Common myeloid progenitor, CD34-positive (primary cell): ENCODE data around the gene ZNF778.

Experiments
- CTCF ChIA-PET: fragments of 350-600 bp; sonication (Branson Sonifier 250); formaldehyde crosslinking; loops from one replicate; lab custom pipeline; 2021; ENCODE audit warnings: antibody characterized with exemption; lab: Charles Lee
- POLR2A ChIA-PET: fragments of 350-600 bp; sonication (Branson Sonifier 250); formaldehyde crosslinking; loops from one replicate; lab custom pipeline; 2021; ENCODE audit warnings: antibody characterized with exemption; lab: Charles Lee
- DNase-seq, 3 donors: peaks; one replicate each; pipeline versions ENCODE4 v3.0.0 to v3.0.0-alpha.2; 2013
- H3K27ac ChIP-seq, 2 experiments: 1 replicate in 1 of 2; 2 replicates in 1 of 2; pipeline ENCODE4 v1.7.0; 2013; ENCODE audit warnings: inconsistent platforms in 2 of 2, low read length in 2 of 2, mild to moderate bottlenecking in 2 of 2, low read depth in 1 of 2, moderate library complexity in 1 of 2; ENCODE audit not compliant: severe bottlenecking in 2 of 2, insufficient read depth in 1 of 2, poor library complexity in 1 of 2
- H3K27me3 ChIP-seq, 5 experiments: replicated peaks in 2 of 5; 1 replicate in 3 of 5; 2 replicates in 2 of 5; pipeline versions ENCODE4 v1.6.1 to v1.7.0; 2013; ENCODE audit warnings: low read length in 4 of 5, mild to moderate bottlenecking in 2 of 5, moderate library complexity in 2 of 5, inconsistent platforms in 1 of 5; ENCODE audit not compliant: insufficient read depth in 5 of 5, control insufficient read depth in 4 of 5
- H3K36me3 ChIP-seq, 4 experiments: 1 replicate in 2 of 4; 2 replicates in 2 of 4; pipeline versions ENCODE4 v1.6.1 to v1.7.0; 2013; ENCODE audit warnings: low read length in 3 of 4, control low read depth in 1 of 4, mild to moderate bottlenecking in 1 of 4; ENCODE audit not compliant: control insufficient read depth in 4 of 4, insufficient read depth in 4 of 4
- H3K4me1 ChIP-seq, 4 experiments: 1 replicate in 3 of 4; 2 replicates in 1 of 4; pipeline versions ENCODE4 v1.6.1 to v1.7.1; 2013; ENCODE audit warnings: low read length in 3 of 4, mild to moderate bottlenecking in 3 of 4, control low read depth in 1 of 4, inconsistent platforms in 1 of 4, moderate library complexity in 1 of 4; ENCODE audit not compliant: control insufficient read depth in 4 of 4, insufficient read depth in 4 of 4; ENCODE audit errors: control extremely low read depth in 1 of 4
- H3K4me3 ChIP-seq, 7 experiments: 1 replicate in 4 of 7; 2 replicates in 3 of 7; pipeline versions ENCODE4 v1.5.1 to v1.7.0; 2013; ENCODE audit warnings: mild to moderate bottlenecking in 7 of 7, low read length in 6 of 7, moderate library complexity in 6 of 7, inconsistent platforms in 2 of 7, low read depth in 2 of 7, control low read depth in 1 of 7; ENCODE audit not compliant: insufficient read depth in 4 of 7, control insufficient read depth in 1 of 7; ENCODE audit errors: extremely low read depth in 1 of 7
- H3K9me3 ChIP-seq, 5 experiments: 1 replicate in 4 of 5; 2 replicates in 1 of 5; pipeline versions ENCODE4 v1.6.1 to v1.7.1; 2013; ENCODE audit warnings: low read length in 4 of 5, mild to moderate bottlenecking in 2 of 5, inconsistent platforms in 1 of 5, low read depth in 1 of 5, moderate library complexity in 1 of 5; ENCODE audit not compliant: control insufficient read depth in 4 of 5, insufficient read depth in 2 of 5; ENCODE audit errors: control extremely low read depth in 1 of 5
- WGBS: methylation state at CpG from one replicate; pipeline ENCODE4 v1.1.5; 2013; ENCODE audit not compliant: insufficient coverage; 5-methylcytosine and 5-hydroxymethylcytosine counted together

The ZNF778 gene

DNA sequence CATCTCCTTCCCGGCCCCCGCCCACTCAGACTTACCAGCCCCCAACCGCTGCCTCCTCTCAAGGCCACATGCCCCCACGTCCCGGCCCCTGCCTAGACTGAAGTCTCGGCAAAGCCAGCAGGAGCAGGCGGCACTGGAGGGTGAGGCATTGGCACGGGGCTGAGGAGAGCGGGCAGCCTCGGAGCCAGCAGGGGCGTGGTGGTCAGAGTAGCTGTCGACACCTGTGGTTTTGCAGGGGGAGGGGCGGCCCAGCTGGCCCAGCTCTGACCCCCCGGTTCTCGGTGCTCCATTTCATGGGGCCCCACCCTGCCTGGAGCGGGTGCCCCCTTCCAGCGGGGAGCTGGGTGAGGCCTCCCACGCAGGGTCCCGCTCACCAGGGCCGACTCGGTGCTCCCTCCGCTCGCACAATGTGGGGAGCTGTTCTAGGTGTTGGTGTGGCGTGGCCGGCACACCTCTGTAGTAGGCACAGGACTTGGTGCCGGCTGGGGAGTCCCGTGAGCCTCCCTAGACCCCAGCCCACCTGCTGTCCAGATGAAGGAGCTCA lies 41.3 kb upstream of the ZNF778 start:
- H3K4me3 ChIP-seq: no peak overlapping the region
- CTCF ChIA-PET: interaction anchor here (0.5 kb wide), 1 partner anchor 144 kb away, joined by 3 read pairs; no protein-coding TSS in a partner anchor
- peaks cover 0 to 3% (median 0%) of the 10 kb centered on the region in 5 experiments for H3K27me3 ChIP-seq
- no peaks in the 10 kb centered on the region for H3K36me3 ChIP-seq
- WGBS: 96% methylated on average over 18 of the region's 27 CpGs
- peaks cover 0 to 11% (median 8%) of the 10 kb centered on the region in 4 experiments for H3K4me1 ChIP-seq
- no peak overlapping the region for H3K27ac ChIP-seq
- POLR2A ChIA-PET: no interaction called here
- no peaks in the 10 kb centered on the region for H3K9me3 ChIP-seq
- no peak for DNase-seq

DNA sequence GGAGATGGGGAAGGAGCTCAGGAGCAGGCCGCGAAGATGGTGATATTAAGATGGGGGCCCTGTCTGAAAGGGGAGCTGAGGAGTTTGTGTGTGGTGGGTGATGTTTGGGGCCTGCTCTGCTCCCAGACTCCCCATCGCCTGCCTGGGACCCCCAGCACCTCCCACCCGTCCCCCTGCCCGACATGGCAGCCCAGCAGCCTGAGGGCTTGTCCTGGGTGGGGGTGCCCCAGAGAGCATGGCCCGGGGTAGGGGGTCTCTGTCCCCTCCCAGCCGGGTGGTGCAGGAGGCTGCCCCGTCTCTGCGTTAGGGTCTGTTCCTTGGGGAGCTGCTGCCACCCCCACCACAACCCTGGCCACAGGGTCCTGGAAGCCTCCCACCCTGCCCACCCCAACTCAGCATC lies 40.8 kb upstream of the ZNF778 start:
- Histone ChIP-seq H3K36me3 (no peaks in the 10 kb centered on the region), H3K4me1 (peaks cover 0 to 10% (median 6%) of the 10 kb centered on the region in 4 experiments), H3K4me3 (no peak overlapping the region), H3K9me3 (no peaks in the 10 kb centered on the region), H3K27ac (no peak overlapping the region), H3K27me3 (peaks cover 0 to 3% (median 0%) of the 10 kb centered on the region in 5 experiments)
- ChIA-PET CTCF (interaction anchor here (0.5 to 1.1 kb wide), 2 partner anchors 145 to 358 kb away, joined by 3 read pairs; no protein-coding TSS in a partner anchor), POLR2A (no interaction called here)
- no peak for DNase-seq
- 97% methylated on average over 5 of the region's 9 CpGs for WGBS

DNA sequence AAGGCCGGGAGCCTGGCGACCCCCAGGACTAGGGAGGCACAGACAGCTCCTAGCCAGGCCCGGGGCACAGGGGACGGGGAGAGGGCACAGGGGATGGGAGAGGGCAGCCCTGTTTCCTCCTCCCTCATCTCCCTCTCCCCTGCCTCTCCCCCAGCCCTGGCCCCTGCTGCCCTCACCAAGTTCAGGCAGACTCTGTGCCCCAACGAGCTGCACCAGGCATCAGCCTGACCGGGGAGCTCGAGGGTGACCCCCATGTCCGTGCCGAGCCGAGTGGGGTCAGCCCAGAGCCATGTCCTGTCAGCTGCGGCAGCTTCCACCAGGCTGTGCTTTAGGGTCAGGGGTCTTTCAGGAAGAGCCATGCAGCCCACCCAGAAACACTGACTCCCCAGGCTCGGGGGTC lies 40.0 kb upstream of the ZNF778 start:
- no peak for DNase-seq
- Histone ChIP-seq H3K27ac (no peak overlapping the region), H3K27me3 (peaks cover 0 to 3% (median 0%) of the 10 kb centered on the region in 5 experiments), H3K4me3 (no peak overlapping the region), H3K36me3 (no peaks in the 10 kb centered on the region), H3K9me3 (no peaks in the 10 kb centered on the region), H3K4me1 (peaks cover 0 to 8% (median 4%) of the 10 kb centered on the region in 4 experiments)
- ChIA-PET CTCF (interaction anchor here (1.1 kb wide), 1 partner anchor 359 kb away, joined by 3 read pairs; no protein-coding TSS in a partner anchor), POLR2A (no interaction called here)
- WGBS: over 99% methylated on average over 8 of the region's 12 CpGs

DNA sequence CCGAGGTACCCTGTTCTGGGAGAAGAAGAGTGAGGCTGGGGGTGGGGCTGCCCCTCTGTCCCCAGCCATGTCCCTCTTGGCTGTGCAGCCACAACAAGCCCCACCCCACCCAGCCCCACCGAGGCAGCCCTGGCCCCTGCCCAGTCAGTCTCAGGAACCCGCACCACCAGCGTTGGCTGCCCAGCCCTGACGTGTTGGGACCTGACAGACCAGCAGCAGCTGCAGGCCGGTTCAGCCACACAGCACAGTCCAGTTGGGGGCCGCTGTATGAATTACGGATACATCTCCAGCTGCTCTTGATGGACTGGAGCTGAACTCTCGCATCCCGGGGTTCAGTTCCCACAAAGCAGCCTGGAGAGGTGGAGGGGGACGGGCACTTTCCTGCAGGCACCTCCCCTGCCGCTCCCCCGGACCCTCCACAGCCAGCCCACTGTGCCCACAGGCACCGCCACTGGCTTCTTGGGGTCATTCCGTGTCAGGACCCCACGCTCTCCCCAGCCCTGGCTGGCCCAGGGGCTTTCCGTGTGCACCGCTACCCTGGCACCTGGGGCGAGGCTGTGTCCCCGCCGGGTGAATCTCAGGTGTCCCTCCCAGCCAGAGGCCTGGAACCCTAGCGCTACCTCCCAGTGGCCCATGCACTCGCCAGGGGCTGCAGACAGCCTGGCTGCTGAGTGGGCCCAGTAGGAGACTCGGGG lies 38.9 kb upstream of the ZNF778 start:
- no peaks in the 10 kb centered on the region for H3K9me3 ChIP-seq
- 97% methylated on average over 22 of the region's 24 CpGs for WGBS
- H3K4me3 ChIP-seq: no peak overlapping the region
- H3K36me3 ChIP-seq: no peaks in the 10 kb centered on the region
- H3K27ac ChIP-seq: no peak overlapping the region
- CTCF ChIA-PET: no interaction called here
- no peak for DNase-seq
- peaks cover 0 to 8% (median 4%) of the 10 kb centered on the region in 4 experiments for H3K4me1 ChIP-seq
- H3K27me3 ChIP-seq: no peaks in the 10 kb centered on the region
- POLR2A ChIA-PET: no interaction called here

DNA sequence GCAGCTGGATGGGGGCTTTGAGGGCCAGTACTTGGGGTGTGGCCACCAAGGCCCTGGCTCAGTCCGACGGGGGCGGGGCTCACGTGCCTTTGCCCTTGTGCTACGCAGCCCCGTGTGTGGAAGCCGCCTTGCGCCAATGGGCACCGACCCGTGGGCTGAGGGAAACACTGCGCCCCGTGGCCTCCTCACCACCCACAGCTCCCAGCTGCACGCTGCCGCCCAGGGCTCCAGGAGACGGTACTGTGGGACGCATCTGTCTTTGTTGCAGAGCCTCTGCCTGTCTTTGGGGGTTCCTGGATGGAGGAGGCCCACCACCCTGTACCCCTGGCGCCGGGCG lies 38.4 kb upstream of the ZNF778 start:
- CTCF ChIA-PET: no interaction called here
- H3K27me3 ChIP-seq: no peaks in the 10 kb centered on the region

DNA sequence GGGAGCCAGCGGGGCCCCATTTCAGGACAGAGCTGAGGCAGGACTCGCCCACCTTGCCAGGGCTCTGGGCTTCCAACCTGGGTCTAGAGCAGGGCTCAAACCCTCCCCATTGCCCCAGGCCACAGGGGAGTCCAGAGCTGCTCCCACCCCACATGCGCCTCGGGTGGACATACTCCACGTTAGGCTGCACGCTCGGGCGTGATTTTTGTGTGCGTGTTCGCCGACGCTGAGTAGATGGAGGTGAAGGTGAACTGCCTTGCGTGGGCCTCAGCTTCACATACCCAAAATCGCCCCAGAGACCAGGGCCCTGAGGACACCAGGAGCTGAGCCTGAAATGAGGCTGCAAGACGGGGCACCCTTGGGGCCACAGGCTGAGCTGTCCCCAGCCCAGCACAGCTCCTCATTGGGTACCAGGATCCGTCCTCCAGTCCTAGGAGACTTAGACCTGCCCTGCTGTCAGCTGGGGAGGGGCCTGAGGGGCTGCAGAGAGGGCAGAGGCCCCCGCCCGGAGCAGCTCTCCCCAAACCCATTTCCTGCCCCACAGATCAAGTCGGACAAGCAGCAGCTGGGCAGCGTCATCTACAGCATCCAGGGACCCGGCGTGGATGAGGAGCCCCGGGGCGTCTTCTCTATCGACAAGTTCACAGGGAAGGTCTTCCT lies 37.7 kb upstream of the ZNF778 start:
- DNase-seq: no peak
- H3K27ac ChIP-seq: no peak overlapping the region
- peaks cover 0 to 8% (median 4%) of the 10 kb centered on the region in 4 experiments for H3K4me1 ChIP-seq
- H3K36me3 ChIP-seq: no peaks in the 10 kb centered on the region
- no peaks in the 10 kb centered on the region for H3K27me3 ChIP-seq
- H3K9me3 ChIP-seq: no peaks in the 10 kb centered on the region
- WGBS: 96% methylated on average over 23 of the region's 25 CpGs
- H3K4me3 ChIP-seq: no peak overlapping the region
- POLR2A ChIA-PET: no interaction called here
- CTCF ChIA-PET: interaction anchor here (0.8 kb wide), 1 partner anchor 11 kb away, joined by 3 read pairs; no protein-coding TSS in a partner anchor

More for the DNA sequence above, 38.4 kb upstream of the ZNF778 start:
- POLR2A ChIA-PET: no interaction called here
- DNase-seq: no peak
- Histone ChIP-seq H3K4me1 (peaks cover 0 to 8% (median 4%) of the 10 kb centered on the region in 4 experiments), H3K9me3 (no peaks in the 10 kb centered on the region), H3K36me3 (no peaks in the 10 kb centered on the region), H3K4me3 (no peak overlapping the region), H3K27ac (no peak overlapping the region)
- WGBS: 92% methylated on average over 19 of the region's 19 CpGs

DNA sequence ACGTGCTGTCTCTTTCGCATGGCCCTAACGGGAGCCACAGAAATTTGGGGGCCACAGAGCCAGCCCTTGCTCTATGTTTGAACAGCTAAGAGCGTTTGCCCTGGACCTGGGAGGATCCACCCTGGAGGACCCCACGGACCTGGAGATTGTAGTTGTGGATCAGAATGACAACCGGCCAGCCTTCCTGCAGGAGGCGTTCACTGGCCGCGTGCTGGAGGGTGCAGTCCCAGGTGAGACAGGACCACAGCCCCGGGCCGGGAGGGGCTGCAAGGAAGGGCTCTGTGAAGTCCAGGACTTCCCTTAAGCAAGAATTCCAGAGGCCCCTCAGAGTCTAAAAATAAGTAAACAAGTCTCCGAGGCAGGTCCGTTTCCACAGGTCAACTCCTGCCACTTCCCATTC lies 34.0 kb upstream of the ZNF778 start:
- ChIA-PET POLR2A (no interaction called here), CTCF (interaction anchor here (0.6 kb wide), 1 partner anchor 481 kb away, joined by 3 read pairs; no protein-coding TSS in a partner anchor)
- DNase-seq: no peak
- Histone ChIP-seq H3K9me3 (no peaks in the 10 kb centered on the region), H3K36me3 (no peaks in the 10 kb centered on the region), H3K4me3 (no peak overlapping the region), H3K27me3 (no peaks in the 10 kb centered on the region), H3K4me1 (peaks cover 0 to 2% (median 0%) of the 10 kb centered on the region in 4 experiments), H3K27ac (no peak overlapping the region)
- WGBS: 77% methylated on average over 11 of the region's 13 CpGs
